ENCODE measurements around the gene SMARCE1. TPM values are rescaled to one million over a fixed set of nuclear protein-coding genes. Genes with fewer than 3 reads are reported as not detected.
A peak's percentile ranks its signal among the peaks of the same experiment; 100 is the strongest.

SMARCE1 gene
- polyA plus RNA-seq, 1 donor (not counting 4 experiments of a cell fraction or from before 2014, with no cell fraction given): 60.6 TPM

GRCh38 chr17:40664582-40665333, 17.1 kb upstream of the SMARCE1 start, which contains the start of gene KRT222:
KRT222 (minus strand) TSS chr17:40665177; CDS start chr17:40665099, 78 bp downstream.
- Histone ChIP-seq H3K36me3 (ENCODE audit: control insufficient read depth in 2 of 2, extremely low read depth in 1 of 2, insufficient read depth in 2 of 2, low read length in 2 of 2) (no peaks in the 10 kb centered on the region), H3K4me3 (ENCODE audit: control insufficient read depth in 2 of 3, extremely low read depth in 1 of 3, insufficient read depth in 2 of 3, low read depth in 1 of 3, low read length in 3 of 3) (peak within 1 kb of the TSS; percentile 26 to 69 (median 52)), H3K27me3 (ENCODE audit: control insufficient read depth, extremely low read depth, insufficient read depth, low read length) (no peaks in the 10 kb centered on the region), H2AFZ (ENCODE audit: control insufficient read depth, low read length) (peak within 1 kb of the TSS; percentile 91), H3K9ac (ENCODE audit: control insufficient read depth, extremely low read depth, insufficient read depth, low read length) (no peak within 1 kb of the TSS), H3K9me3 (ENCODE audit: control insufficient read depth, low read depth, low read length) (no peaks in the 10 kb centered on the region), H3K9me1 (ENCODE audit: control insufficient read depth, extremely low read depth, insufficient read depth, low read length) (no peaks in the 10 kb centered on the region), H3K27ac (ENCODE audit: control insufficient read depth, insufficient read depth, low read length) (no peak within 1 kb of the TSS), H3K79me2 (ENCODE audit: control insufficient read depth, insufficient read depth, low read length) (no peaks in the 10 kb centered on the region), H3K4me1 (ENCODE audit: control insufficient read depth, extremely low read depth, insufficient read depth, low read length) (peaks cover 4% of the 10 kb centered on the region), H4K20me1 (ENCODE audit: control insufficient read depth, extremely low read depth, insufficient read depth, low read length) (no peaks in the 10 kb centered on the region), H3K4me2 (ENCODE audit: control insufficient read depth, extremely low read depth, insufficient read depth, low read depth, low read length) (peak within 1 kb of the TSS; percentile 89)
- DNase-seq (ENCODE audit: low read depth, low spot score) (no peak), FAIRE-seq (peak; percentile 17)
- dilution Hi-C loops (cut with MboI; ENCODE audit: extremely low pct_ligation_motif_present, low sequenced_read_pairs): no loop called here
- TF ChIP-seq CTCF (optimal IDR thresholded peaks at IDR 0.05 in 1 of 3, IDR thresholded peaks at IDR 0.05 in 1 of 3, conservative IDR thresholded peaks at IDR 0.05 in 1 of 3; ENCODE audit: extremely low read depth in 1 of 3, insufficient read depth in 2 of 3, low read length in 3 of 3): no peak
- no peak for TF ChIP-seq EZH2 (IDR thresholded peaks at IDR 0.05; ENCODE audit: low read length)

GRCh38 chr17:40663252-40663651, 15.6 kb upstream of the SMARCE1 start:
- dilution Hi-C loops (cut with MboI; ENCODE audit: extremely low pct_ligation_motif_present, low sequenced_read_pairs): no loop called here
- H4K20me1 ChIP-seq (ENCODE audit: control insufficient read depth, extremely low read depth, insufficient read depth, low read length): no peaks in the 10 kb centered on the region
- no peak overlapping the region for H3K4me3 ChIP-seq (ENCODE audit: control insufficient read depth in 2 of 3, extremely low read depth in 1 of 3, insufficient read depth in 2 of 3, low read depth in 1 of 3, low read length in 3 of 3)
- H3K4me2 ChIP-seq (ENCODE audit: control insufficient read depth, extremely low read depth, insufficient read depth, low read depth, low read length): no peak overlapping the region
- DNase-seq (ENCODE audit: low read depth, low spot score) (no peak), FAIRE-seq (no peak)
- no peak for TF ChIP-seq EZH2 (IDR thresholded peaks at IDR 0.05; ENCODE audit: low read length)
- no peak for TF ChIP-seq CTCF (optimal IDR thresholded peaks at IDR 0.05 in 1 of 3, IDR thresholded peaks at IDR 0.05 in 1 of 3, conservative IDR thresholded peaks at IDR 0.05 in 1 of 3; ENCODE audit: extremely low read depth in 1 of 3, insufficient read depth in 2 of 3, low read length in 3 of 3)
- H2AFZ ChIP-seq (ENCODE audit: control insufficient read depth, low read length): no peak overlapping the region
- H3K9me3 ChIP-seq (ENCODE audit: control insufficient read depth, low read depth, low read length): no peaks in the 10 kb centered on the region
- no peak overlapping the region for H3K9ac ChIP-seq (ENCODE audit: control insufficient read depth, extremely low read depth, insufficient read depth, low read length)
- H3K9me1 ChIP-seq (ENCODE audit: control insufficient read depth, extremely low read depth, insufficient read depth, low read length): no peaks in the 10 kb centered on the region
- H3K4me1 ChIP-seq (ENCODE audit: control insufficient read depth, extremely low read depth, insufficient read depth, low read length): peaks cover 4% of the 10 kb centered on the region
- no peaks in the 10 kb centered on the region for H3K36me3 ChIP-seq (ENCODE audit: control insufficient read depth in 2 of 2, extremely low read depth in 1 of 2, insufficient read depth in 2 of 2, low read length in 2 of 2)
- H3K27ac ChIP-seq (ENCODE audit: control insufficient read depth, insufficient read depth, low read length): no peak overlapping the region
- no peaks in the 10 kb centered on the region for H3K27me3 ChIP-seq (ENCODE audit: control insufficient read depth, extremely low read depth, insufficient read depth, low read length)
- no peaks in the 10 kb centered on the region for H3K79me2 ChIP-seq (ENCODE audit: control insufficient read depth, insufficient read depth, low read length)
